NCI-H510A treated with DMSO at 0.1 percent for 48 hours (cell line): ENCODE measurements around the gene GALNT5.
"Not testable (repeated sequence)": the region's sequence is repeated elsewhere in the genome, so short reads cannot be mapped to it uniquely, and the experiment has no call there.

Experiments
- DNase-seq: peaks from one replicate; lab custom pipeline; 2025; lab: John Stamatoyannopoulos, UW

The GALNT5 gene, protein sequence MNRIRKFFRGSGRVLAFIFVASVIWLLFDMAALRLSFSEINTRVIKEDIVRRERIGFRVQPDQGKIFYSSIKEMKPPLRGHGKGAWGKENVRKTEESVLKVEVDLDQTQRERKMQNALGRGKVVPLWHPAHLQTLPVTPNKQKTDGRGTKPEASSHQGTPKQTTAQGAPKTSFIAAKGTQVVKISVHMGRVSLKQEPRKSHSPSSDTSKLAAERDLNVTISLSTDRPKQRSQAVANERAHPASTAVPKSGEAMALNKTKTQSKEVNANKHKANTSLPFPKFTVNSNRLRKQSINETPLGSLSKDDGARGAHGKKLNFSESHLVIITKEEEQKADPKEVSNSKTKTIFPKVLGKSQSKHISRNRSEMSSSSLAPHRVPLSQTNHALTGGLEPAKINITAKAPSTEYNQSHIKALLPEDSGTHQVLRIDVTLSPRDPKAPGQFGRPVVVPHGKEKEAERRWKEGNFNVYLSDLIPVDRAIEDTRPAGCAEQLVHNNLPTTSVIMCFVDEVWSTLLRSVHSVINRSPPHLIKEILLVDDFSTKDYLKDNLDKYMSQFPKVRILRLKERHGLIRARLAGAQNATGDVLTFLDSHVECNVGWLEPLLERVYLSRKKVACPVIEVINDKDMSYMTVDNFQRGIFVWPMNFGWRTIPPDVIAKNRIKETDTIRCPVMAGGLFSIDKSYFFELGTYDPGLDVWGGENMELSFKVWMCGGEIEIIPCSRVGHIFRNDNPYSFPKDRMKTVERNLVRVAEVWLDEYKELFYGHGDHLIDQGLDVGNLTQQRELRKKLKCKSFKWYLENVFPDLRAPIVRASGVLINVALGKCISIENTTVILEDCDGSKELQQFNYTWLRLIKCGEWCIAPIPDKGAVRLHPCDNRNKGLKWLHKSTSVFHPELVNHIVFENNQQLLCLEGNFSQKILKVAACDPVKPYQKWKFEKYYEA

GRCh38 chr2:157257312-157258252 is at the start of gene GALNT5:
GALNT5 (plus strand) TSS chr2:157257705; CDS start chr2:157258083, 378 bp downstream.
- peak; percentile 27 for DNase-seq

- no peak for DNase-seq
Observed at GRCh38 chr2:157216286-157216965, 41.1 kb upstream of the GALNT5 start.

GRCh38 chr2:157217409-157217808 is 40.1 kb upstream of the GALNT5 start:
- no peak for DNase-seq

GRCh38 chr2:157218911-157219310 is 38.6 kb upstream of the GALNT5 start:
- no peak for DNase-seq

DNA sequence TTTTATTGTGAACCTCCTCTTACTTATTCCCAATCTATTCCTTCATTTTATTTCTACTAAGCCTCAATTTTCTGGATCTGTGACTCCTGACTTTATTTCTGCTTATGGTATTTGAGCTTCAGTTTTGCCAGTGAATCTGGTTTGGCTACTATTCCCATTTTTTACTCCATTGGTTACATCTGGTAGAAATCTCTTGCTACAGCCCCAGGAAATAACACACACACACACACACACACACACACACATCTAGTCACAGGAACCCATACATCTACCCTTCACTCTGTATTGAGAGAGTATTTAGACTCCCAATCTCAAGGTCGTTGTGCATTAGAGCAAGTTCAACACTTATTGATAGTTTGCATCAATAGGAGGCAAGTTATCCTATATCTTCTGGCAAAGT is 37.0 kb upstream of the GALNT5 start:
- DNase-seq, result no peak

GRCh38 chr2:157221394-157221988 is 36.0 kb upstream of the GALNT5 start:
- no peak for DNase-seq

DNA sequence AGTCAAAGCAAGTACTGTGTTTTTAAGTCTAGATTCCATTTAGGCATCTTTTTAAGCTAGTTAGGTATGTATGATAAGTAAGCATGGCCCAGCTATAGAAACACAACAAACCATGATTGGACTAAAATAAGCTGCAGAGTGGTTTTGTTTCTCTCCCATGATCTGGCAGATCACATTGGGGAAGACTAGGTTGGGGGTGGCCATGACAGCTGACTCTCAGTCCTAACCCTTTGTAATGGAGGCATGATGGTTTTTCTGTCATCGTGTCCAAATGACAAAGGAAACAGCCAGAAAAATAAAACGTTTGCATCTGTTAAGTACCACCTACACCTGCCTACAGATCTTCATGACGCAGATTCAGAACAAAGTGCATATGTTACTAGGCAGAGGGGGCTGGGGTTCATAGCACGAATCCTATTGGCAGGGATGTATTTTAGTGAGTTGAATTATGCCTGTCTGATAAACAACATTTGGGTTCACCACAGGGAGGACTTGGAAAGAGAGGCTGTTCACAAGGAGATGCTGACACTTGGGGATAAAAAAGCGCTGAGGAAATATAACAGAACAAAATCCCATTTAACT is 33.8 kb upstream of the GALNT5 start:
- DNase-seq, result no peak

- not testable (repeated sequence) for DNase-seq
Observed at GRCh38 chr2:157224448-157224847, 33.1 kb upstream of the GALNT5 start.

DNA sequence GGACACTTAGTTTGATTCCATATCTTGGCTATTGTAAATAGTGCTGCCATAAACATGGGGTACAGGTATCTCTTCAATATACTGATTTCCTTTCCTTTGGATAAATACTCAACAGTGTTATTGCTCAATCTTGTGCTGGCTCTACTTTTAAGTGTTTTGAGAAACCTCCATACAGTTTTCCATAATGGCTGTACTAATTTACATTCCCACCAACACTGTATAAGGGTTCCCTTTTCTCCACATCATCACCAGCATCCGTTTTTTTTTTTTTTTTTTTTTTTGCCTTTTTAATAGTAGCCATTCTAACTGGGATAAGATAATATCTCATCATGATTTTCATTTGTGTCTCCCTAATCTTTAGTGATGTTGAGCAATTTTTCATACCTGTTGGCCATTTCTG is 29.9 kb upstream of the GALNT5 start:
- no peak for DNase-seq

GRCh38 chr2:157228946-157229345 is 28.6 kb upstream of the GALNT5 start:
- DNase-seq, result no peak

- no peak for DNase-seq
Observed at GRCh38 chr2:157229572-157229971, 27.9 kb upstream of the GALNT5 start.

GRCh38 chr2:157231476-157231875 is 26.0 kb upstream of the GALNT5 start:
- DNase-seq, result no peak

DNA sequence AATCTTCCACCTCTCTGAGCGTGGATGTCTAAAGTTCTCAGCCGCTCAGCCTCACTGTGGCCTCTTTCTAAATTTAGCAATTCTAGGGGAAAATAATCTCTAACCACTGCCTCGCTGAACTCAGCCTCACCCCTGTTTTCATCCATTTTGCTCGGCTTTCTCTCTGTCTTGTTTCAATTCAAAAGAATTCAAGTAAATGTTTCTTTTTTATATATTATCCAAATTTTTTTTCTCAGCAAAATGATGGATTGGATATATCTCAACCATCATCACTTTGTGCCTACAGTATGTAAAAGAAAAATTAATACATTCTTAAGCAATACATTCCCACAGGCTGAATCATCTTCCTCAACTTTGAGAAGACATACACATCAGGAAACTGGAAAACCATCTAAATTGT is 24.0 kb upstream of the GALNT5 start:
- DNase-seq, result no peak

- no peak for DNase-seq
Observed at GRCh38 chr2:157236404-157236803, 21.1 kb upstream of the GALNT5 start.

GRCh38 chr2:157238296-157238695 is 19.2 kb upstream of the GALNT5 start:
- no peak for DNase-seq

DNA sequence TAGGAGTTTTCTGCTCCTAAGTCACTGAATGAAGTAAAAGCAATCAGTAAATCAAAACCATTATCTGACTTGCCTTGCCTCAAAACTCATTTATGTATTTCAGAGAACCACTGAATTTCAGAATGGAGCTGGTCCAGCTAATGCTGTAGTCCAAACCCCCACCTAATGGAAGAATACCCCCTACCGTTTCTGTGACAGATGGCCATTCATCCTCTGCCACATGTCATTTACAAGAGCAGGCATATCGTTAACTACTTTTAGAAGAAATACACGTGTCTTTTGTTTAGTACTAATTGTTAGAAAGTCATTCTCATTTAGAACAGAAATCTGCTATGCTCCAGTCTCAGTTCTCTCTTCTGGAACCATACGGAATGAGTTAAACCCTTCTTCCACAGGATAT is 12.8 kb upstream of the GALNT5 start:
- DNase-seq, result no peak

DNA sequence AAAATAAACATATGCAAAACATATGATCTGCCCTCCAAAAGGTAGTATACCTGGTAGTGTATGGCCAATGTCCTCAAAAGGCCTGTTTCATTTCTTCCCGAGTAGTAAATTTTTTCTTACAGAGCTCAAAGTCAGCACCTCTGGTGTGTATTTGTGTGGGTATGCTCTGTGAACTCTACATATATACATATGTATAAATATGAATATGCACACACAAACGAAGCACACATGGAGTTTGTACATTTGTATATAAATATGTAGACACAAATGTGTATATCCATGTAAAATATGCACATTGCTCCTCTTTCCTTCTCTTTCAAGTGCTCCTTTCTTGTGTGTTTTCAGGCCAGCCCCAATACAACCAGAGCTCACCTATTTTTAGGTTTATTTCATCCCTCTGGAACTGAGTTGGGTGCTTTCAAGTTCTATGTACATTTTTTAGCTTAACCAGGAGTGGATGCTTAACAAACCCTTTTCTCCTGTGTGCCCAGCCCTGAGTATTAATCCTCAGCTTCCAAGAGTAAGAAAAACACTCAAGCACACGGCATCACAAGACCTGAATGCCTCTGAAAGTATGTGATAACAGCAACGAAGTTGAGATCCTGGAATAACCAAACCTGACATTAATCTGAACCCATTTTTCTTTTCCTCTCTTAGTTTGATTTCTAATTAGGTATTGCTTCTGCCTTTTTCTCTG is 12.2 kb upstream of the GALNT5 start:
- no peak for DNase-seq

- DNase-seq, result no peak
Observed at GRCh38 chr2:157245846-157246764, 11.4 kb upstream of the GALNT5 start.
